Pancreas (tissue), 10 donors: ENCODE results near the gene IL12RB2. TPM values are rescaled to one million over a fixed set of nuclear protein-coding genes. Genes with fewer than 3 reads are reported as not detected.

Source experiments
- ATAC-seq, 4 donors: fragments of 200-7000 bp; cut with Tn5 transposase; one replicate each; pipeline versions ENCODE4 v1.8.0 to v1.9.1; 2020; ENCODE audit warnings: mild to moderate bottlenecking in 4 of 4, moderate library complexity in 4 of 4
- DNase-seq, 6 donors: peaks; one replicate each; pipeline ENCODE4 v3.0.0-alpha.2; 2020
- FAIRE-seq: peaks from 2 replicates; lab custom pipeline; 2012; peaks lifted over from hg19 to GRCh38; lab: Jason Lieb, UNC
- H3K27ac ChIP-seq, 4 donors: fragments of 200-600 bp; sonication (generic); 1 replicate in 3 of 4; 2 replicates in 1 of 4; pipeline versions ENCODE4 v1.5.0 to v1.8.0; 2020
- H3K27me3 ChIP-seq, 4 donors: fragments of 200-600 bp; one replicate each; pipeline ENCODE4 v1.8.0; 2021
- H3K36me3 ChIP-seq, 3 donors: fragments of 200-600 bp; sonication (generic) in 1 of 3; one replicate each; pipeline versions ENCODE4 v1.5.0 to v1.8.0; 2020 to 2021
- H3K4me1 ChIP-seq, 3 donors: fragments of 200-600 bp; one replicate each; pipeline ENCODE4 v1.8.0; 2021
- H3K4me3 ChIP-seq, 4 donors: fragments of 200-600 bp; sonication (generic) in 2 of 4; one replicate each; pipeline versions ENCODE4 v1.5.0 to v1.8.0; 2020 to 2021
- H3K9me3 ChIP-seq, 4 donors: fragments of 200-600 bp; one replicate each; pipeline ENCODE4 v1.8.0; 2021
- WGBS, 2 donors: extraction: QIAGEN DNeasy Blood & Tissue Kit; methylation state at CpG; one replicate each; pipeline ENCODE4 v1.1.7; 2013; 5-methylcytosine and 5-hydroxymethylcytosine counted together
- intact Hi-C, 3 donors: fragments of 100-400 bp; cut with DNase I; formaldehyde crosslinking; loops; one replicate each; pipeline versions ENCODE4 v1.11.1 to v1.14.2; 2022
- polyA plus RNA-seq, 2 donors: library from polyadenylated mRNA; stranded (reverse); fragments of 200-250 nt; gene quantifications; one replicate each; pipeline ENCODE4 v1.2.3, GENCODE V29; 2013
- total RNA-seq, 6 donors: library from RNA; stranded (reverse); fragmentation: NEBNext Ultra II Directional in 4 of 6; extraction: Animal tissue kit (Norgen Biotek cat#: 25700) in 4 of 6; gene quantifications; one replicate each; pipeline versions ENCODE4 v1.2.1 to v1.2.4, GENCODE V29; 2021 to 2023
- TF ChIP-seq, protein P1 (sequence below), 4 donors: fragments of 200-600 bp; sonication (generic) in 3 of 4; IDR thresholded peaks; one replicate each; pipeline versions ENCODE4 v1.5.0 to v1.8.0; 2021; ENCODE audit warnings: antibody characterized with exemption in 4 of 4
- donor health status: healthy with polysubstance abuse.
- donor health status: DM: no; HTN: no; CAD: no; lungs with moderate emphysema.
- donor health status: DM: no; HTN: no; CAD: no.
- donor health status: control.
- donor health status: control.
- donor health status: Bipolar disorder and iron deficiency.
- donor health status: DM: yes; HTN: yes; CAD: no.
- donor health status: DM: no; HTN: no; CAD: no.
- donor health status: DM: no; HTN: no; CAD: no.
- donor health status: DM: yes; HTN: yes; CAD: no.

IL12RB2 gene
- total and polyA plus RNA-seq, 8 donors, result 0.65 to 5.0 (median 2.7) TPM

- TF ChIP-seq, protein P1, sequence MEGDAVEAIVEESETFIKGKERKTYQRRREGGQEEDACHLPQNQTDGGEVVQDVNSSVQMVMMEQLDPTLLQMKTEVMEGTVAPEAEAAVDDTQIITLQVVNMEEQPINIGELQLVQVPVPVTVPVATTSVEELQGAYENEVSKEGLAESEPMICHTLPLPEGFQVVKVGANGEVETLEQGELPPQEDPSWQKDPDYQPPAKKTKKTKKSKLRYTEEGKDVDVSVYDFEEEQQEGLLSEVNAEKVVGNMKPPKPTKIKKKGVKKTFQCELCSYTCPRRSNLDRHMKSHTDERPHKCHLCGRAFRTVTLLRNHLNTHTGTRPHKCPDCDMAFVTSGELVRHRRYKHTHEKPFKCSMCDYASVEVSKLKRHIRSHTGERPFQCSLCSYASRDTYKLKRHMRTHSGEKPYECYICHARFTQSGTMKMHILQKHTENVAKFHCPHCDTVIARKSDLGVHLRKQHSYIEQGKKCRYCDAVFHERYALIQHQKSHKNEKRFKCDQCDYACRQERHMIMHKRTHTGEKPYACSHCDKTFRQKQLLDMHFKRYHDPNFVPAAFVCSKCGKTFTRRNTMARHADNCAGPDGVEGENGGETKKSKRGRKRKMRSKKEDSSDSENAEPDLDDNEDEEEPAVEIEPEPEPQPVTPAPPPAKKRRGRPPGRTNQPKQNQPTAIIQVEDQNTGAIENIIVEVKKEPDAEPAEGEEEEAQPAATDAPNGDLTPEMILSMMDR (IDR thresholded peaks at IDR 0.05), result no peak
- Histone ChIP-seq H3K27me3 (no peaks in the 10 kb centered on the region), H3K9me3 (no peaks in the 10 kb centered on the region), H3K4me1 (no peaks in the 10 kb centered on the region), H3K36me3 (no peaks in the 10 kb centered on the region), H3K27ac (no peak overlapping the region), H3K4me3 (no peak overlapping the region)
- intact Hi-C loops, result loop anchor here in 1 of 3 donors (10.0 kb wide), 1 partner anchor 153 kb away; no protein-coding TSS in a partner anchor
- WGBS, 2 donors, result 79 to 82% methylated on average over 5 of the region's 5 CpGs
- FAIRE-seq, result no peak
- no peak for ATAC-seq
- DNase-seq, result no peak
Measured at GRCh38 chr1:67342076-67342890, 34.6 kb downstream of the IL12RB2 start.

DNA sequence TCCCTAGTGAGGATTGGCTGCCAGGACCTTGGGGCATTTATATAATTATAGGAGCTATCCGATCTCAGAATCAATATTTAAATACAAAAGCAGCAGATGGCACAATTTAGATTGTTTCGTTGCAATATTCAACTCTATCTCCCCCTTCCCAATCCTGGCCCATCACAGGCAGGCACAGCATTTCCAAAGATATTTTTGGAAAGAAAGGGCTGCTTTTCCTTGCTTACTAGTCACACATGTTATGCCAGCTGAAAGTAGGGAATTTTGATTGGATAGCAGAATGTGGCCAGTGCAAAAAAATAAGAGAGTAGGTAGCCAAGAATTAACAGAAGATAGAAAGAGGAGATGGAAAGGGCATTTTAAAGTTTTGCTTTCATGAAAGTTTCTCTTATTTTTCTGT is 37.9 kb downstream of the IL12RB2 start:
- WGBS, 2 donors, result 22 to 26% methylated on average over 2 of the region's 2 CpGs

DNA sequence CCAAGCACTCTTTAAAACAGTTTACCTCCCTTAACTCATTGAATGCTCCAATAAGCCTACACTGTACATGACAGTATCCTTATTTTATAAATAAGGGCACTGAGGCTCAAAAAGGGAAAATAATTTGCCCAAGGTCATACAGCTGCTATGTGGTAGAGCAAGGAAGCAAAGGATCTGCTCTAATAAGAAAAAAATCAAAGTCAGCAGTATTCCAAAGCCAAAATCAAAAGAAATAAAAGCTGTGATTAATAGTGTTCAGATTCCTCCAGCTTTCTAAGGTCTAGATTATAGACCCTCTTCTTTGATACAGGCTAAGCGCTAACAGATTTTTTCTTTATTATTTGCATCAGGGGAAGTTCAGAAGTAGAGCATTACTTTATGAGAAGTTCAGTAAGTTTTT is 39.3 kb downstream of the IL12RB2 start:
- ATAC-seq, result no peak
- Histone ChIP-seq H3K27me3 (no peaks in the 10 kb centered on the region), H3K4me3 (no peak overlapping the region), H3K27ac (no peak overlapping the region), H3K36me3 (no peaks in the 10 kb centered on the region), H3K9me3 (no peaks in the 10 kb centered on the region), H3K4me1 (no peaks in the 10 kb centered on the region)
- WGBS, 2 donors, result 95 to 99% methylated on average over 1 of the region's 1 CpG
- intact Hi-C loops, result loop anchor here in 2 of 3 donors (5.0 to 10.0 kb wide), 2 partner anchors 148 to 155 kb away; no protein-coding TSS in a partner anchor
- DNase-seq, result no peak
- TF ChIP-seq, protein P1 (IDR thresholded peaks at IDR 0.05), result no peak
- FAIRE-seq, result no peak

More for the DNA sequence above, 37.9 kb downstream of the IL12RB2 start:
- Histone ChIP-seq H3K27me3 (no peaks in the 10 kb centered on the region), H3K36me3 (no peaks in the 10 kb centered on the region), H3K27ac (no peak overlapping the region), H3K4me3 (no peak overlapping the region), H3K4me1 (no peaks in the 10 kb centered on the region), H3K9me3 (no peaks in the 10 kb centered on the region)
- ATAC-seq (no peak), FAIRE-seq (no peak), DNase-seq (no peak)
- intact Hi-C loops, result loop anchor here in 2 of 3 donors (5.0 to 10.0 kb wide), 2 partner anchors 149 to 157 kb away; no protein-coding TSS in a partner anchor
- TF ChIP-seq, protein P1 (IDR thresholded peaks at IDR 0.05), result no peak

- TF ChIP-seq, protein P1 (IDR thresholded peaks at IDR 0.05), result peak; percentile 14 to 52 (median 43)
- Histone ChIP-seq H3K36me3 (no peaks in the 10 kb centered on the region), H3K4me3 (no peak overlapping the region), H3K27me3 (no peaks in the 10 kb centered on the region), H3K9me3 (no peaks in the 10 kb centered on the region), H3K4me1 (no peaks in the 10 kb centered on the region), H3K27ac (no peak overlapping the region)
- FAIRE-seq (no peak), DNase-seq (peak in 3 of 6 donors; percentile 6 to 42 (median 16)), ATAC-seq (peak in 3 of 4 donors; percentile 78 to 85 (median 81))
- 64 to 75% methylated on average over 12 of the region's 12 CpGs for WGBS, 2 donors
- intact Hi-C loops, result loop anchor here in 2 of 3 donors (5.0 to 10.0 kb wide), 2 partner anchors 147 to 154 kb away; no protein-coding TSS in a partner anchor
Measured at GRCh38 chr1:67347688-67348472, 40.2 kb downstream of the IL12RB2 start.
